ENCODE measurements around the gene CADPS.

The CADPS gene

DNA sequence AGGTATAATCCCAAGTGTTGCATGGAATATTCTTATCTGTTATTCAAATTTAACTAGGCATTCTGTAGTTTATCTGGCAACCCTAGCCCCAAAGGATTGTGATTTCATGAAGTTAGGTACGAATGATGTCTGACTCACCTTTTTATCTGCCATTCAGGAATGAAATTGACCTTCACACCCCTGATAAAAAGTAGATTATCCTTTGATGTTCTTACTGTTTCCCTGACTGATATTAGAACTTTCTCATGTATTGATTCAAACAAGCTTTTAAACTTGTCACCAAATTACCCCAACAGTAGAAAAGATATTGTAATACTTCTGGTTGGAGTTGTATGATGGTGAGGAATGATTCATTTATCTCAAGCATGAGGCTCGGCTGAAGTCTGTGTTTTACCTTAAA is 43.6 kb upstream of the CADPS start:
- TF ChIP-seq SIN3A (IDR thresholded peaks at IDR 0.05; ENCODE audit: borderline replicate concordance, insufficient read depth, low read length) (no peak), POLR2AphosphoS5 (IDR thresholded peaks at IDR 0.05; ENCODE audit: low read depth, low read length) (no peak), REST (IDR thresholded peaks at IDR 0.05; ENCODE audit: insufficient read depth in 1 of 2, low read depth in 2 of 2, low read length in 2 of 2) (no peak)

GRCh38 chr3:62918131-62918530 is 42.9 kb upstream of the CADPS start:
- no peak for TF ChIP-seq POLR2AphosphoS5 (IDR thresholded peaks at IDR 0.05; ENCODE audit: low read depth, low read length)
- TF ChIP-seq SIN3A (IDR thresholded peaks at IDR 0.05; ENCODE audit: borderline replicate concordance, insufficient read depth, low read length): no peak
- TF ChIP-seq REST (IDR thresholded peaks at IDR 0.05; ENCODE audit: insufficient read depth in 1 of 2, low read depth in 2 of 2, low read length in 2 of 2): no peak
- TF ChIP-seq TAF1 (IDR thresholded peaks at IDR 0.05; ENCODE audit: borderline replicate concordance, insufficient read depth, low read length): no peak
- no peak for TF ChIP-seq FOXP2 (optimal IDR thresholded peaks at IDR 0.05; ENCODE audit: borderline replicate concordance, extremely low read depth, extremely low read length, insufficient read depth)

- TF ChIP-seq FOXP2 (optimal IDR thresholded peaks at IDR 0.05; ENCODE audit: borderline replicate concordance, extremely low read depth, extremely low read length, insufficient read depth) (no peak), TAF1 (IDR thresholded peaks at IDR 0.05; ENCODE audit: borderline replicate concordance, insufficient read depth, low read length) (no peak), SIN3A (IDR thresholded peaks at IDR 0.05; ENCODE audit: borderline replicate concordance, insufficient read depth, low read length) (no peak), POLR2AphosphoS5 (IDR thresholded peaks at IDR 0.05; ENCODE audit: low read depth, low read length) (no peak), REST (IDR thresholded peaks at IDR 0.05; ENCODE audit: insufficient read depth in 1 of 2, low read depth in 2 of 2, low read length in 2 of 2) (no peak)
Observed at GRCh38 chr3:62911526-62911925, 36.3 kb upstream of the CADPS start.

DNA sequence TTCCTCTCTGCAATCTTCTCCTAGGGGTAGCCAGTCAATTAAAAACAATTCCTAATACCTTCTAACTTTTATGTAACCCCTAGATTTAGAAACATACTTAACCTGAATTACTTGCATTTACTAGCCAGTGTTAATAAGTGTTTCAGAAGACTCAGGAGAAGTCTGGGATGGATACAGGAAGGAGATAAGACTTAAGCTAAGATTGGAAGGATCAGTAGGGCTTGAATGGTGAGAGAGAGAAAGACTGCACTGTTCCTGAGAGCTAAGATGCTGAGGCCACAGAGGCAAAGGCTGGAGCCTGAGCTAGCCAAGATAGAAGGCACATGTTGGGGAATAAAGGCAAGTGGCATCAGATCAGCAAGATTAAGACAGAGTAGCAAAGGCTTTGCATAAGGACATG is 30.1 kb upstream of the CADPS start:
- TF ChIP-seq TAF1 (IDR thresholded peaks at IDR 0.05; ENCODE audit: borderline replicate concordance, insufficient read depth, low read length) (no peak), FOXP2 (optimal IDR thresholded peaks at IDR 0.05; ENCODE audit: borderline replicate concordance, extremely low read depth, extremely low read length, insufficient read depth) (no peak), REST (IDR thresholded peaks at IDR 0.05; ENCODE audit: insufficient read depth in 1 of 2, low read depth in 2 of 2, low read length in 2 of 2) (no peak), POLR2AphosphoS5 (IDR thresholded peaks at IDR 0.05; ENCODE audit: low read depth, low read length) (no peak), SIN3A (IDR thresholded peaks at IDR 0.05; ENCODE audit: borderline replicate concordance, insufficient read depth, low read length) (no peak)

All from PFSK-1 (cell line).